ENCODE measurements around the gene RBBP8.

Gene RBBP8

GRCh38 chr18:23057096-23057495 is 124.0 kb downstream of the RBBP8 start:
- ATAC-seq: no peak
- TF ChIP-seq RARB (CRISPR knock-in tag; IDR thresholded peaks at IDR 0.05): no peak
- TF ChIP-seq GLIS3 (CRISPR knock-in tag; IDR thresholded peaks at IDR 0.05): no peak
- TF ChIP-seq ZFP3 (CRISPR knock-in tag; IDR thresholded peaks at IDR 0.05): no peak
- no peak for TF ChIP-seq TCF4 (CRISPR knock-in tag; IDR thresholded peaks at IDR 0.05; ENCODE audit: borderline replicate concordance)
- no peak for TF ChIP-seq PPARA (CRISPR knock-in tag; IDR thresholded peaks at IDR 0.05; ENCODE audit: borderline replicate concordance)
- TF ChIP-seq TSHZ2 (CRISPR knock-in tag; IDR thresholded peaks at IDR 0.05): no peak
- no peak for TF ChIP-seq CSRNP3 (CRISPR knock-in tag; IDR thresholded peaks at IDR 0.05)
- TF ChIP-seq, protein P1, sequence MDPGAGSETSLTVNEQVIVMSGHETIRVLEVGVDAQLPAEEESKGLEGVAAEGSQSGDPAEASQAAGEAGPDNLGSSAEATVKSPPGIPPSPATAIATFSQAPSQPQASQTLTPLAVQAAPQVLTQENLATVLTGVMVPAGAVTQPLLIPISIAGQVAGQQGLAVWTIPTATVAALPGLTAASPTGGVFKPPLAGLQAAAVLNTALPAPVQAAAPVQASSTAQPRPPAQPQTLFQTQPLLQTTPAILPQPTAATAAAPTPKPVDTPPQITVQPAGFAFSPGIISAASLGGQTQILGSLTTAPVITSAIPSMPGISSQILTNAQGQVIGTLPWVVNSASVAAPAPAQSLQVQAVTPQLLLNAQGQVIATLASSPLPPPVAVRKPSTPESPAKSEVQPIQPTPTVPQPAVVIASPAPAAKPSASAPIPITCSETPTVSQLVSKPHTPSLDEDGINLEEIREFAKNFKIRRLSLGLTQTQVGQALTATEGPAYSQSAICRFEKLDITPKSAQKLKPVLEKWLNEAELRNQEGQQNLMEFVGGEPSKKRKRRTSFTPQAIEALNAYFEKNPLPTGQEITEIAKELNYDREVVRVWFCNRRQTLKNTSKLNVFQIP (CRISPR knock-in tag; IDR thresholded peaks at IDR 0.05; ENCODE audit: borderline replicate concordance, low read depth): no peak
- TF ChIP-seq OSR1 (CRISPR knock-in tag; IDR thresholded peaks at IDR 0.05): no peak
- TF ChIP-seq ZNF8 (CRISPR knock-in tag; IDR thresholded peaks at IDR 0.05): no peak
- no peak for TF ChIP-seq TOX (CRISPR knock-in tag; IDR thresholded peaks at IDR 0.05; ENCODE audit: borderline replicate concordance)
- no peak for TF ChIP-seq CSDC2 (CRISPR knock-in tag; IDR thresholded peaks at IDR 0.05)
- TF ChIP-seq ISL1 (CRISPR knock-in tag; IDR thresholded peaks at IDR 0.05): no peak
- no peak for TF ChIP-seq ZNF70 (CRISPR knock-in tag; IDR thresholded peaks at IDR 0.05)
- TF ChIP-seq ZFP30 (CRISPR knock-in tag; IDR thresholded peaks at IDR 0.05): no peak

- ATAC-seq: no peak; the same call in 2 of the 3 replicates
- TF ChIP-seq RARB (CRISPR knock-in tag; IDR thresholded peaks at IDR 0.05): no peak
Observed at GRCh38 chr18:23058746-23059415, 125.8 kb downstream of the RBBP8 start.

- no peak for TF ChIP-seq ZNF70 (CRISPR knock-in tag; IDR thresholded peaks at IDR 0.05)
- TF ChIP-seq, protein P2, sequence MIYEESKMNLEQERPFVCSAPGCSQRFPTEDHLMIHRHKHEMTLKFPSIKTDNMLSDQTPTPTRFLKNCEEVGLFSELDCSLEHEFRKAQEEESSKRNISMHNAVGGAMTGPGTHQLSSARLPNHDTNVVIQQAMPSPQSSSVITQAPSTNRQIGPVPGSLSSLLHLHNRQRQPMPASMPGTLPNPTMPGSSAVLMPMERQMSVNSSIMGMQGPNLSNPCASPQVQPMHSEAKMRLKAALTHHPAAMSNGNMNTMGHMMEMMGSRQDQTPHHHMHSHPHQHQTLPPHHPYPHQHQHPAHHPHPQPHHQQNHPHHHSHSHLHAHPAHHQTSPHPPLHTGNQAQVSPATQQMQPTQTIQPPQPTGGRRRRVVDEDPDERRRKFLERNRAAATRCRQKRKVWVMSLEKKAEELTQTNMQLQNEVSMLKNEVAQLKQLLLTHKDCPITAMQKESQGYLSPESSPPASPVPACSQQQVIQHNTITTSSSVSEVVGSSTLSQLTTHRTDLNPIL (CRISPR knock-in tag; IDR thresholded peaks at IDR 0.05; ENCODE audit: low read depth): no peak
- TF ChIP-seq BACH2 (CRISPR knock-in tag; IDR thresholded peaks at IDR 0.05; ENCODE audit: borderline replicate concordance): no peak
- TF ChIP-seq ARNTL (CRISPR knock-in tag; IDR thresholded peaks at IDR 0.05; ENCODE audit: borderline replicate concordance, low read depth): no peak
- no peak for TF ChIP-seq GLIS3 (CRISPR knock-in tag; IDR thresholded peaks at IDR 0.05)
- no peak for TF ChIP-seq CSDC2 (CRISPR knock-in tag; IDR thresholded peaks at IDR 0.05)
- TF ChIP-seq ZNF8 (CRISPR knock-in tag; IDR thresholded peaks at IDR 0.05): no peak
- no peak for TF ChIP-seq TSHZ2 (CRISPR knock-in tag; IDR thresholded peaks at IDR 0.05)
- no peak for TF ChIP-seq ZNF565 (CRISPR knock-in tag; conservative IDR thresholded peaks at IDR 0.05; ENCODE audit: low read depth)
- no peak for TF ChIP-seq RARB (CRISPR knock-in tag; IDR thresholded peaks at IDR 0.05)
- ATAC-seq: no peak
Observed at GRCh38 chr18:23059541-23060465, 126.7 kb downstream of the RBBP8 start.

All from SK-N-SH treated with all-trans-retinoic acid at 6 μM for 48 hours (cell line).